HEK293T (cell line): Measurements from ENCODE around the gene BSN.

ENCODE experiments used
- ARNT ChIP-seq: fragments of 450-650 bp; IDR thresholded peaks from 2 replicates; pipeline ENCODE4 v1.6.1; 2017; ENCODE audit warnings: mild to moderate bottlenecking
- ELF4 ChIP-seq: fragments of 450-650 bp; IDR thresholded peaks from 2 replicates; pipeline ENCODE4 v1.6.1; 2017; ENCODE audit warnings: antibody characterized with exemption
- FOXK2 ChIP-seq: fragments of 450-650 bp; IDR thresholded peaks from 2 replicates; pipeline ENCODE4 v1.6.1; 2016; ENCODE audit warnings: mild to moderate bottlenecking
- FOXM1 ChIP-seq: fragments of 450-650 bp; IDR thresholded peaks from 2 replicates; pipeline ENCODE4 v1.6.1; 2017; ENCODE audit warnings: mild to moderate bottlenecking, borderline replicate concordance
- HDGF ChIP-seq: fragments of 450-650 bp; IDR thresholded peaks from 2 replicates; pipeline ENCODE4 v1.6.1; 2017; ENCODE audit warnings: antibody characterized with exemption, borderline replicate concordance
- L3MBTL2 ChIP-seq: fragments of 450-650 bp; conservative IDR thresholded peaks from 2 replicates; pipeline ENCODE4 v1.6.1; 2016; ENCODE audit warnings: mild to moderate bottlenecking
- LEF1 ChIP-seq: fragments of 450-650 bp; IDR thresholded peaks from 2 replicates; pipeline ENCODE4 v1.6.1; 2017; ENCODE audit warnings: mild to moderate bottlenecking, borderline replicate concordance
- SUZ12 ChIP-seq: fragments of 450-650 bp; IDR thresholded peaks from 2 replicates; pipeline ENCODE4 v1.6.1; 2016; ENCODE audit warnings: mild to moderate bottlenecking
- TARDBP ChIP-seq: fragments of 450-650 bp; IDR thresholded peaks from 2 replicates; pipeline ENCODE4 v1.6.1; 2016

- TF ChIP-seq HDGF (no peak), L3MBTL2 (no peak), ELF4 (no peak), TARDBP (no peak), FOXK2 (no peak), FOXM1 (no peak), SUZ12 (no peak), LEF1 (no peak), ARNT (no peak)
Measured at GRCh38 chr3:49668861-49669260, 114.6 kb downstream of the BSN start.
